GM06990 (cell line): ENCODE measurements around the gene GRID1.

Experiments used
- DNase-seq: peaks from one replicate; pipeline ENCODE4 v3.0.0-alpha.2; 2011; ENCODE audit not compliant: insufficient read length; ENCODE audit errors: extremely low read depth
- H3K27me3 ChIP-seq: replicated peaks from 2 replicates; pipeline ENCODE4 v1.6.0; 2011; ENCODE audit warnings: low read length; ENCODE audit not compliant: control insufficient read depth, insufficient read depth
- H3K36me3 ChIP-seq: 2 replicates; pipeline ENCODE4 v1.5.1; 2011; ENCODE audit warnings: low read length; ENCODE audit not compliant: control insufficient read depth, insufficient read depth
- H3K4me3 ChIP-seq: replicated peaks from 2 replicates; pipeline ENCODE4 v1.5.1; 2011; ENCODE audit warnings: low read depth, mild to moderate bottlenecking, control low read depth, low read length
- CTCF ChIP-seq: IDR thresholded peaks from 2 replicates; pipeline ENCODE4 v1.5.1; 2011; ENCODE audit warnings: low read length, control low read depth, mild to moderate bottlenecking, inconsistent platforms; ENCODE audit not compliant: insufficient read depth, poor library complexity, severe bottlenecking

The GRID1 gene

GRCh38 chr10:86139066-86139657 is 227.4 kb downstream of the GRID1 start:
- no peak overlapping the region for H3K4me3 ChIP-seq
- H3K27me3 ChIP-seq = no peaks in the 10 kb centered on the region; the same call in 1 of the 2 replicates
- peak; percentile 13 for DNase-seq
- peak; percentile 97 for TF ChIP-seq CTCF
- no peaks in the 10 kb centered on the region for H3K36me3 ChIP-seq

GRCh38 chr10:86138551-86139065 is 228.0 kb downstream of the GRID1 start:
- Histone ChIP-seq H3K36me3 (no peaks in the 10 kb centered on the region), H3K4me3 (no peak overlapping the region), H3K27me3 (no peaks in the 10 kb centered on the region; the same call in 1 of the 2 replicates)
- no peak for DNase-seq
- TF ChIP-seq CTCF = no peak

- H3K4me3 ChIP-seq = no peak overlapping the region
- H3K36me3 ChIP-seq = no peaks in the 10 kb centered on the region
- no peaks in the 10 kb centered on the region; the same call in none of the 2 replicates for H3K27me3 ChIP-seq
- DNase-seq = no peak
- TF ChIP-seq CTCF = no peak
Measured at GRCh38 chr10:86137561-86137960, 229.0 kb downstream of the GRID1 start.

- TF ChIP-seq CTCF = no peak
- no peaks in the 10 kb centered on the region; the same call in none of the 2 replicates for H3K27me3 ChIP-seq
- no peak overlapping the region for H3K4me3 ChIP-seq
- DNase-seq = no peak
- no peaks in the 10 kb centered on the region for H3K36me3 ChIP-seq
Measured at GRCh38 chr10:86136934-86137333, 229.7 kb downstream of the GRID1 start.

DNA sequence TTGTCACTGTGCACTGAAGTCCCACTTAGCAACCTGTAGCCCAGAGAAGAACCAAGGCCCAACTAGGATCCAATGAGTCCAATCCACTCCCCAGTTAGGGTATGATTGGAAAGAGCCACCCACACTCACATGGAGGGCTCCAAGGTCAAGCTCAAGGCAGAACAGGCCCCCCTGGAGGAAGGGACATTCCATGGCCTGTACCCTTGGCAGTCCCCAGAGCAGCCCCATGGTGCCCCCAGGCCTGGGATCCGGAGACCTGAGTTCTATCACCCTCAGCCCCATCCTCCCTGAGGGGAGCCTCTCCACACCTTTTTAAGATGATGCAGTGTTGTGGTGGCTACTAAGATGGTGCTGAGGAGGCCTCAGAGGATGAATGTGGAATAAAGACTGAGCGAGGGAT is 231.4 kb downstream of the GRID1 start:
- Histone ChIP-seq H3K36me3 (no peaks in the 10 kb centered on the region), H3K4me3 (no peak overlapping the region), H3K27me3 (no peaks in the 10 kb centered on the region; the same call in none of the 2 replicates)
- no peak for DNase-seq
- TF ChIP-seq CTCF = no peak
